ENCODE results near the gene BRD4. TPM values are rescaled to one million over a fixed set of nuclear protein-coding genes. Genes with fewer than 3 reads are reported as not detected.

The BRD4 gene
- total and polyA plus RNA-seq, 2 of the 13 experiments (the other 11 are each of a cell fraction or from before 2014, with no cell fraction given) = 10.5 to 11.4 TPM

DNA sequence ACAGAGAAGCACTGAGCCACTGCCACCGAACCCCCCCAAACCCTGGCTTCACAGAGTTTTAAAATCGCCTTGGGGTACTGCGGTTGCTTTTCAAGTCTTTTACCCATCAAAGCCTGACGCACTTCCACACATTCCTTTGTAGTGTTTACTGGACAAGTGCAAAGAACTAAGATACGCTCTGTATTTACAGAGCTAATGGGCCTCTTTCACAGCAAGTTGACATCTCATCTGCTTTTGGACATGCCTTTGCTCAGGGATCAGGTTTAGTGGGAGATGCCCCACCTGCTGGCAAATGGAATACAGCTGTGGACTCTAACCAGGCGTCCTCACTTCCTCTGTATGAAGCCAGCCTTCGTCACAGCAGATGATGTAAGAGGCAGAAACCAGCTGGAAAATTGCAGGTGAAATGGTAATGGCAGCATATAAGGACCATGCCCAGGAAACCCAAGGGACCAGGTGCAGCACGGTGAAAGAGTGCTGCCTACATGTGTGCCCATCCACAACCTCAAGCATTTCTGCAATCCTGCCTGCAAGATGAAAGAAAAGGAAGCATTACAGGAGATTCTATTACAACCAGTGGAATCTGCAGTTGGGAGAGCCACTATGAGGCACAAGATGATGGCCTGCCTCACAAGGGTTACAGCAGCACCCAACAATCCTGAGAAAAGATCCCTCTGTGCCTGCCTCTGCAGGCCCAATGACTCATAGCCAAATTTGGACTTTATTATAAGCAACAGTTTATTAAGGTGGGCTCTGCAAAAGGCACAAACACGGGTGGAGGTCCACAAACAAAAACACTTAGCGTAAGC, 34.7 kb downstream of the BRD4 start (continued):
- TF ChIP-seq, protein P1, sequence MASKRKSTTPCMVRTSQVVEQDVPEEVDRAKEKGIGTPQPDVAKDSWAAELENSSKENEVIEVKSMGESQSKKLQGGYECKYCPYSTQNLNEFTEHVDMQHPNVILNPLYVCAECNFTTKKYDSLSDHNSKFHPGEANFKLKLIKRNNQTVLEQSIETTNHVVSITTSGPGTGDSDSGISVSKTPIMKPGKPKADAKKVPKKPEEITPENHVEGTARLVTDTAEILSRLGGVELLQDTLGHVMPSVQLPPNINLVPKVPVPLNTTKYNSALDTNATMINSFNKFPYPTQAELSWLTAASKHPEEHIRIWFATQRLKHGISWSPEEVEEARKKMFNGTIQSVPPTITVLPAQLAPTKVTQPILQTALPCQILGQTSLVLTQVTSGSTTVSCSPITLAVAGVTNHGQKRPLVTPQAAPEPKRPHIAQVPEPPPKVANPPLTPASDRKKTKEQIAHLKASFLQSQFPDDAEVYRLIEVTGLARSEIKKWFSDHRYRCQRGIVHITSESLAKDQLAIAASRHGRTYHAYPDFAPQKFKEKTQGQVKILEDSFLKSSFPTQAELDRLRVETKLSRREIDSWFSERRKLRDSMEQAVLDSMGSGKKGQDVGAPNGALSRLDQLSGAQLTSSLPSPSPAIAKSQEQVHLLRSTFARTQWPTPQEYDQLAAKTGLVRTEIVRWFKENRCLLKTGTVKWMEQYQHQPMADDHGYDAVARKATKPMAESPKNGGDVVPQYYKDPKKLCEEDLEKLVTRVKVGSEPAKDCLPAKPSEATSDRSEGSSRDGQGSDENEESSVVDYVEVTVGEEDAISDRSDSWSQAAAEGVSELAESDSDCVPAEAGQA (IDR thresholded peaks at IDR 0.05; ENCODE audit: low read depth) = peak; percentile 73
- TF ChIP-seq, protein P1 (CRISPR knock-in tag; IDR thresholded peaks at IDR 0.05; ENCODE audit: borderline replicate concordance) = no peak; the same call in 1 of the 2 replicates
- TF ChIP-seq NFATC3 (CRISPR knock-in tag; IDR thresholded peaks at IDR 0.05) (no peak), JARID2 (CRISPR knock-in tag; IDR thresholded peaks at IDR 0.05; ENCODE audit: insufficient replicate concordance) (no peak), CHD2 (IDR thresholded peaks at IDR 0.05; ENCODE audit: low read depth, low read length) (no peak), FOXC1 (CRISPR knock-in tag; IDR thresholded peaks at IDR 0.05; ENCODE audit: borderline replicate concordance) (no peak), CEBPB (IDR thresholded peaks at IDR 0.05; ENCODE audit: borderline replicate concordance, low read depth, low read length) (peak; percentile 92), IRF2 (CRISPR knock-in tag; IDR thresholded peaks at IDR 0.05) (peak; percentile 35; the same call in 1 of the 2 replicates), NCOA1 (CRISPR knock-in tag; IDR thresholded peaks at IDR 0.05) (no peak), SMARCE1 (IDR thresholded peaks at IDR 0.05; ENCODE audit: borderline replicate concordance) (no peak)
- TF ChIP-seq, protein P2, sequence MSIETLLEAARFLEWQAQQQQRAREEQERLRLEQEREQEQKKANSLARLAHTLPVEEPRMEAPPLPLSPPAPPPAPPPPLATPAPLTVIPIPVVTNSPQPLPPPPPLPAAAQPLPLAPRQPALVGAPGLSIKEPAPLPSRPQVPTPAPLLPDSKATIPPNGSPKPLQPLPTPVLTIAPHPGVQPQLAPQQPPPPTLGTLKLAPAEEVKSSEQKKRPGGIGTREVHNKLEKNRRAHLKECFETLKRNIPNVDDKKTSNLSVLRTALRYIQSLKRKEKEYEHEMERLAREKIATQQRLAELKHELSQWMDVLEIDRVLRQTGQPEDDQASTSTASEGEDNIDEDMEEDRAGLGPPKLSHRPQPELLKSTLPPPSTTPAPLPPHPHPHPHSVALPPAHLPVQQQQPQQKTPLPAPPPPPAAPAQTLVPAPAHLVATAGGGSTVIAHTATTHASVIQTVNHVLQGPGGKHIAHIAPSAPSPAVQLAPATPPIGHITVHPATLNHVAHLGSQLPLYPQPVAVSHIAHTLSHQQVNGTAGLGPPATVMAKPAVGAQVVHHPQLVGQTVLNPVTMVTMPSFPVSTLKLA (IDR thresholded peaks at IDR 0.05) = peak; percentile 65; the same call in 1 of the 2 replicates
- TF ChIP-seq, protein P3, sequence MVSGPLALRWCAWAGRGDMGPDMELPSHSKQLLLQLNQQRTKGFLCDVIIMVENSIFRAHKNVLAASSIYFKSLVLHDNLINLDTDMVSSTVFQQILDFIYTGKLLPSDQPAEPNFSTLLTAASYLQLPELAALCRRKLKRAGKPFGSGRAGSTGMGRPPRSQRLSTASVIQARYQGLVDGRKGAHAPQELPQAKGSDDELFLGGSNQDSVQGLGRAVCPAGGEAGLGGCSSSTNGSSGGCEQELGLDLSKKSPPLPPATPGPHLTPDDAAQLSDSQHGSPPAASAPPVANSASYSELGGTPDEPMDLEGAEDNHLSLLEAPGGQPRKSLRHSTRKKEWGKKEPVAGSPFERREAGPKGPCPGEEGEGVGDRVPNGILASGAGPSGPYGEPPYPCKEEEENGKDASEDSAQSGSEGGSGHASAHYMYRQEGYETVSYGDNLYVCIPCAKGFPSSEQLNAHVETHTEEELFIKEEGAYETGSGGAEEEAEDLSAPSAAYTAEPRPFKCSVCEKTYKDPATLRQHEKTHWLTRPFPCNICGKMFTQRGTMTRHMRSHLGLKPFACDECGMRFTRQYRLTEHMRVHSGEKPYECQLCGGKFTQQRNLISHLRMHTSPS (CRISPR knock-in tag; IDR thresholded peaks at IDR 0.05; ENCODE audit: low read depth) = peak; percentile 56; the same call in 1 of the 2 replicates
- TF ChIP-seq, protein P4, sequence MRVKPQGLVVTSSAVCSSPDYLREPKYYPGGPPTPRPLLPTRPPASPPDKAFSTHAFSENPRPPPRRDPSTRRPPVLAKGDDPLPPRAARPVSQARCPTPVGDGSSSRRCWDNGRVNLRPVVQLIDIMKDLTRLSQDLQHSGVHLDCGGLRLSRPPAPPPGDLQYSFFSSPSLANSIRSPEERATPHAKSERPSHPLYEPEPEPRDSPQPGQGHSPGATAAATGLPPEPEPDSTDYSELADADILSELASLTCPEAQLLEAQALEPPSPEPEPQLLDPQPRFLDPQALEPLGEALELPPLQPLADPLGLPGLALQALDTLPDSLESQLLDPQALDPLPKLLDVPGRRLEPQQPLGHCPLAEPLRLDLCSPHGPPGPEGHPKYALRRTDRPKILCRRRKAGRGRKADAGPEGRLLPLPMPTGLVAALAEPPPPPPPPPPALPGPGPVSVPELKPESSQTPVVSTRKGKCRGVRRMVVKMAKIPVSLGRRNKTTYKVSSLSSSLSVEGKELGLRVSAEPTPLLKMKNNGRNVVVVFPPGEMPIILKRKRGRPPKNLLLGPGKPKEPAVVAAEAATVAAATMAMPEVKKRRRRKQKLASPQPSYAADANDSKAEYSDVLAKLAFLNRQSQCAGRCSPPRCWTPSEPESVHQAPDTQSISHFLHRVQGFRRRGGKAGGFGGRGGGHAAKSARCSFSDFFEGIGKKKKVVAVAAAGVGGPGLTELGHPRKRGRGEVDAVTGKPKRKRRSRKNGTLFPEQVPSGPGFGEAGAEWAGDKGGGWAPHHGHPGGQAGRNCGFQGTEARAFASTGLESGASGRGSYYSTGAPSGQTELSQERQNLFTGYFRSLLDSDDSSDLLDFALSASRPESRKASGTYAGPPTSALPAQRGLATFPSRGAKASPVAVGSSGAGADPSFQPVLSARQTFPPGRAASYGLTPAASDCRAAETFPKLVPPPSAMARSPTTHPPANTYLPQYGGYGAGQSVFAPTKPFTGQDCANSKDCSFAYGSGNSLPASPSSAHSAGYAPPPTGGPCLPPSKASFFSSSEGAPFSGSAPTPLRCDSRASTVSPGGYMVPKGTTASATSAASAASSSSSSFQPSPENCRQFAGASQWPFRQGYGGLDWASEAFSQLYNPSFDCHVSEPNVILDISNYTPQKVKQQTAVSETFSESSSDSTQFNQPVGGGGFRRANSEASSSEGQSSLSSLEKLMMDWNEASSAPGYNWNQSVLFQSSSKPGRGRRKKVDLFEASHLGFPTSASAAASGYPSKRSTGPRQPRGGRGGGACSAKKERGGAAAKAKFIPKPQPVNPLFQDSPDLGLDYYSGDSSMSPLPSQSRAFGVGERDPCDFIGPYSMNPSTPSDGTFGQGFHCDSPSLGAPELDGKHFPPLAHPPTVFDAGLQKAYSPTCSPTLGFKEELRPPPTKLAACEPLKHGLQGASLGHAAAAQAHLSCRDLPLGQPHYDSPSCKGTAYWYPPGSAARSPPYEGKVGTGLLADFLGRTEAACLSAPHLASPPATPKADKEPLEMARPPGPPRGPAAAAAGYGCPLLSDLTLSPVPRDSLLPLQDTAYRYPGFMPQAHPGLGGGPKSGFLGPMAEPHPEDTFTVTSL (CRISPR knock-in tag; IDR thresholded peaks at IDR 0.05; ENCODE audit: borderline replicate concordance) = peak; percentile 80
